GM12874 (cell line): ENCODE data around the gene PSKH1.

ENCODE experiments used
- CTCF ChIP-seq: IDR thresholded peaks from 2 replicates; pipeline ENCODE4 v1.5.1; 2011; ENCODE audit warnings: low read depth, mild to moderate bottlenecking, control low read depth, low read length, moderate library complexity; ENCODE audit not compliant: insufficient read depth

The PSKH1 gene

GRCh38 chr16:67847064-67847861, 45.8 kb upstream of the PSKH1 start, which contains the start of gene CENPT:
TSS of gene CENPT (minus strand) at chr16:67847693. CDS start at chr16:67833859, 13,834 bp downstream.
- TF ChIP-seq CTCF: no peak

- TF ChIP-seq CTCF: no peak
These were observed 44.9 kb upstream of the PSKH1 start for GRCh38 chr16:67848118-67848517.

- TF ChIP-seq CTCF: no peak
These were observed 39.4 kb upstream of the PSKH1 start for GRCh38 chr16:67853670-67854069.

GRCh38 chr16:67855789-67856188, 37.3 kb upstream of the PSKH1 start:
- TF ChIP-seq CTCF: no peak

- no peak for TF ChIP-seq CTCF
These were observed 36.0 kb upstream of the PSKH1 start for GRCh38 chr16:67856927-67857546.

- TF ChIP-seq CTCF: no peak
These were observed 35.4 kb upstream of the PSKH1 start for GRCh38 chr16:67857547-67858233.

GRCh38 chr16:67858500-67858899, 34.6 kb upstream of the PSKH1 start:
- no peak for TF ChIP-seq CTCF
